Heart right ventricle (tissue), 16 donors: ENCODE results near the gene TTC9. TPM values are rescaled to one million over a fixed set of nuclear protein-coding genes. Genes with fewer than 3 reads are reported as not detected.

ENCODE experiments used
- ATAC-seq, 8 donors: fragments of 200-7000 bp; cut with Tn5 transposase; one replicate each; pipeline ENCODE4 v1.9.1; 2020; ENCODE audit warnings: mild to moderate bottlenecking in 8 of 8, moderate library complexity in 8 of 8, moderate number of reproducible peaks in 1 of 8
- DNase-seq, 2 donors: peaks; one replicate each; pipeline ENCODE4 v3.0.0-alpha.2; 2020
- H3K27ac ChIP-seq, 10 donors: fragments of 200-600 bp; sonication (generic) in 2 of 10; one replicate each; pipeline versions ENCODE4 v1.5.0 to v1.8.0; 2020 to 2022; ENCODE audit warnings: mild to moderate bottlenecking in 3 of 10
- H3K27me3 ChIP-seq, 7 donors: fragments of 200-600 bp; one replicate each; pipeline ENCODE4 v1.8.0; 2021 to 2022; ENCODE audit warnings: mild to moderate bottlenecking in 2 of 7
- H3K36me3 ChIP-seq, 9 donors: fragments of 200-600 bp; sonication (generic) in 1 of 9; one replicate each; pipeline versions ENCODE4 v1.5.0 to v1.8.0; 2020 to 2022; ENCODE audit warnings: mild to moderate bottlenecking in 2 of 9
- H3K4me1 ChIP-seq, 9 donors: fragments of 200-600 bp; sonication (generic) in 1 of 9; one replicate each; pipeline versions ENCODE4 v1.5.0 to v1.8.0; 2020 to 2022; ENCODE audit warnings: mild to moderate bottlenecking in 4 of 9
- H3K4me3 ChIP-seq, 10 donors: fragments of 200-600 bp; sonication (generic) in 2 of 10; one replicate each; pipeline versions ENCODE4 v1.5.0 to v1.8.0; 2020 to 2022; ENCODE audit warnings: mild to moderate bottlenecking in 7 of 10, moderate library complexity in 2 of 10
- H3K9me3 ChIP-seq, 11 donors: fragments of 200-600 bp in 10 of 11; sonication (generic) in 2 of 11; one replicate each; pipeline versions ENCODE4 v1.5.0 to v1.8.0; 2013 to 2022; ENCODE audit warnings: mild to moderate bottlenecking in 2 of 11, control low read depth in 1 of 11, moderate library complexity in 1 of 11
- WGBS, 2 donors: extraction: QIAGEN DNeasy Blood & Tissue Kit; methylation state at CpG; one replicate each; pipeline ENCODE4 v1.1.7; 2013; ENCODE audit warnings: inconsistent platforms in 1 of 2; 5-methylcytosine and 5-hydroxymethylcytosine counted together
- intact Hi-C, 10 donors: fragments of 100-400 bp; cut with DNase I; formaldehyde crosslinking; loops; one replicate each; pipeline versions ENCODE4 v1.11.1 to v1.14.2; 2022
- polyA plus RNA-seq, 2 donors: library from polyadenylated mRNA; stranded (reverse); fragments of 200-250 nt; gene quantifications; one replicate each; pipeline ENCODE4 v1.2.3, GENCODE V29; 2013
- total RNA-seq, 10 donors: library from RNA; stranded (reverse); fragmentation: NEBNext Ultra II Directional in 3 of 10; extraction: Animal tissue kit (Norgen Biotek cat#: 25700) in 3 of 10; gene quantifications; one replicate each; pipeline versions ENCODE4 v1.2.1 to v1.2.4, GENCODE V29; 2021 to 2023
- TF ChIP-seq, protein P1 (sequence below), 9 donors: fragments of 200-600 bp; sonication (generic) in 2 of 9; IDR thresholded peaks; one replicate each; pipeline versions ENCODE4 v1.5.0 to v1.8.0; 2021 to 2022; ENCODE audit warnings: antibody characterized with exemption in 9 of 9, mild to moderate bottlenecking in 5 of 9, moderate library complexity in 1 of 9
- donor health status: Arrhythmogenic right ventricular cardiomyopathy.
- donor health status: ischemic (EF 13 %, LVEDD 7.1; RV severe dilation, severe dysfunction).
- donor health status: healthy with polysubstance abuse.
- donor health status: DM: no; HTN: yes; CAD: no.
- donor health status: DM: no; HTN: no; CAD: no.
- donor health status: ischemic (EF 25% LVEDD 6.9; RV normal size, moderate dysfunction).
- donor health status: ischemic (EF 25% LVEDD 5.7; RV mildly dilated, moderate dysfunction).
- donor health status: healthy.
- donor health status: DM: yes; HTN: yes; CAD: no.
- donor health status: Ischemic cardiomyopathy.
- donor health status: ischemic (EF 35%, LVEDD 5.7; RV mildly dilated, moderate dysfunction).
- donor health status: nonischemic (EF 11% LVEDD 7.7; RV severe dilation, severe dysfunction).
- donor health status: DM: yes; HTN: yes; CAD: no.
- donor health status: PGD.
- donor health status: ischemic (EF 29% LVEDD 5.4; RV normal size, mild dysfunction).
- donor health status: nonischemic (EF 23%, LVEDD 6.1; RV moderate dilation, normal function).

The TTC9 gene
- total and polyA plus RNA-seq, 12 donors, result 0.22 to 2.9 (median 1.1) TPM

- Histone ChIP-seq H3K36me3 (no peaks in the 10 kb centered on the region), H3K4me1 (peaks cover 0 to 19% (median 0%) of the 10 kb centered on the region in 9 donors), H3K27me3 (no peaks in the 10 kb centered on the region), H3K9me3 (no peaks in the 10 kb centered on the region), H3K27ac (no peak overlapping the region), H3K4me3 (no peak overlapping the region)
- ATAC-seq (no peak), DNase-seq (no peak)
- intact Hi-C loops, result no loop called here
- WGBS, 2 donors, result 54 to 81% methylated on average over 2 of the region's 2 CpGs
- TF ChIP-seq, protein P1, sequence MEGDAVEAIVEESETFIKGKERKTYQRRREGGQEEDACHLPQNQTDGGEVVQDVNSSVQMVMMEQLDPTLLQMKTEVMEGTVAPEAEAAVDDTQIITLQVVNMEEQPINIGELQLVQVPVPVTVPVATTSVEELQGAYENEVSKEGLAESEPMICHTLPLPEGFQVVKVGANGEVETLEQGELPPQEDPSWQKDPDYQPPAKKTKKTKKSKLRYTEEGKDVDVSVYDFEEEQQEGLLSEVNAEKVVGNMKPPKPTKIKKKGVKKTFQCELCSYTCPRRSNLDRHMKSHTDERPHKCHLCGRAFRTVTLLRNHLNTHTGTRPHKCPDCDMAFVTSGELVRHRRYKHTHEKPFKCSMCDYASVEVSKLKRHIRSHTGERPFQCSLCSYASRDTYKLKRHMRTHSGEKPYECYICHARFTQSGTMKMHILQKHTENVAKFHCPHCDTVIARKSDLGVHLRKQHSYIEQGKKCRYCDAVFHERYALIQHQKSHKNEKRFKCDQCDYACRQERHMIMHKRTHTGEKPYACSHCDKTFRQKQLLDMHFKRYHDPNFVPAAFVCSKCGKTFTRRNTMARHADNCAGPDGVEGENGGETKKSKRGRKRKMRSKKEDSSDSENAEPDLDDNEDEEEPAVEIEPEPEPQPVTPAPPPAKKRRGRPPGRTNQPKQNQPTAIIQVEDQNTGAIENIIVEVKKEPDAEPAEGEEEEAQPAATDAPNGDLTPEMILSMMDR (IDR thresholded peaks at IDR 0.05), result no peak
These were observed 54.3 kb downstream of the TTC9 start for GRCh38 chr14:70696026-70696425.

DNA sequence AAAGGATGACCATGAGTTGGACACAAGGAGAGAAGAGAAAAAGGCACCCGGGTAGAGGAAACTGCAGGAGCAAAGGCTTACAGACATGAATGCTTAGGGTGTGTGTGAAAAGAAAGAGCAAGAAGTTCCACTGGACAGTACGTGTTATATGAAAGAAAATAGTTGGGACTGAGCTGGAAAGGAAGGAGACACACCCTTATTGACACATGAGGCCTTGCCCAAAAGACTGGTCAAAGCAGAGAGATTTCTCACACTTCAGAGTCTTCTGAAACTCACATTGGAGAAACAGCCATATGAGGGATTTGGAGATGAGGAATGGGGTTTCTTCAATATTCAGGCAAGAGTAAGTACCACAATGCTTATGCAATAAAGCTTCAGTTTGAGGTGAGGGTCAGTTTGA, 56.0 kb downstream of the TTC9 start:
- Histone ChIP-seq H3K4me1 (peaks cover 0 to 19% (median 0%) of the 10 kb centered on the region in 9 donors), H3K4me3 (no peak overlapping the region), H3K27ac (no peak overlapping the region), H3K27me3 (no peaks in the 10 kb centered on the region), H3K36me3 (no peaks in the 10 kb centered on the region), H3K9me3 (no peaks in the 10 kb centered on the region)
- 71 to 73% methylated on average over 2 of the region's 2 CpGs for WGBS, 2 donors
- intact Hi-C loops, result no loop called here
- ATAC-seq, result no peak
- DNase-seq, result no peak
- TF ChIP-seq, protein P1 (IDR thresholded peaks at IDR 0.05), result no peak

GRCh38 chr14:70698288-70698687, 56.6 kb downstream of the TTC9 start:
- 78 to 93% methylated on average over 3 of the region's 3 CpGs for WGBS, 2 donors
- H3K27ac ChIP-seq, result no peak overlapping the region
- TF ChIP-seq, protein P1 (IDR thresholded peaks at IDR 0.05), result no peak

DNA sequence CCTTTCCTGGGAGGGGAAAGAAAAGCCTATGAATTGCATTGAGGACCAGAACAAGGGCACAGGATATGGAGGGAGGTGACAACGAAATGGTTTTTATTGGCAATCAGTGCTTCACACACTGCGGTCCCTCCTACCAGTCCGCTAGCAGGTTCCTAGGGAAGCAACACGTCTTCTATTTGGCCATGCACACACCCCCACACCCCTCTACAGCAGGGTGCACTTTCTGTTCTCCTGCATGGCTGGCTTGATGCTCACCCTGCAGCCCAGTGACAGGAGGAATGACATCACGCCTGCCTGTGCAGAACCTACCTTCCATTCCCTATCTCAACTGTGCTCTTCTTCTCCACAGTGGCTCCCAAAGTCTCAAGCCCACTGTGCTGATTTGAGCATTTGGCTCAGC, 57.9 kb downstream of the TTC9 start:
- no peak overlapping the region for H3K4me3 ChIP-seq
- intact Hi-C loops, result no loop called here
- no peaks in the 10 kb centered on the region for H3K27me3 ChIP-seq
- no peaks in the 10 kb centered on the region for H3K9me3 ChIP-seq
- ATAC-seq (no peak), DNase-seq (no peak)
- WGBS, 2 donors, result 85 to 91% methylated on average over 5 of the region's 5 CpGs
- no peaks in the 10 kb centered on the region for H3K36me3 ChIP-seq
- H3K4me1 ChIP-seq, result peaks cover 0 to 19% (median 0%) of the 10 kb centered on the region in 9 donors
- no peak overlapping the region for H3K27ac ChIP-seq
- TF ChIP-seq, protein P1 (IDR thresholded peaks at IDR 0.05), result no peak

More at GRCh38 chr14:70698288-70698687, 56.6 kb downstream of the TTC9 start:
- Histone ChIP-seq H3K27me3 (no peaks in the 10 kb centered on the region), H3K36me3 (no peaks in the 10 kb centered on the region), H3K9me3 (no peaks in the 10 kb centered on the region), H3K4me1 (peaks cover 0 to 19% (median 0%) of the 10 kb centered on the region in 9 donors), H3K4me3 (no peak overlapping the region)
- intact Hi-C loops, result no loop called here
- ATAC-seq, result peak in 5 of 8 donors; percentile 42 to 80 (median 63)
- no peak for DNase-seq
